ENCODE data around the gene CPE. TPM values are rescaled to one million over a fixed set of nuclear protein-coding genes. Genes with fewer than 3 reads are reported as not detected.

Gene CPE
- total RNA-seq, 2 experiments from 2014 or later = not detected

- Histone ChIP-seq H4K20me1 (ENCODE audit: insufficient read depth, low read length) (no peaks in the 10 kb centered on the region), H2AFZ (ENCODE audit: low read length) (no peak overlapping the region), H3K79me2 (ENCODE audit: insufficient read depth, low read depth, low read length) (no peaks in the 10 kb centered on the region), H3K27ac (ENCODE audit: low read depth, low read length, poor library complexity, severe bottlenecking) (no peak overlapping the region), H3K4me3 (ENCODE audit: low read depth, low read length, poor library complexity, severe bottlenecking) (no peak overlapping the region), H3K36me3 (ENCODE audit: insufficient read depth, low read length) (no peaks in the 10 kb centered on the region), H3K9me2 (ENCODE audit: insufficient read depth, low read length) (no peaks in the 10 kb centered on the region), H3K9me3 (ENCODE audit: low read length) (no peaks in the 10 kb centered on the region), H3K4me1 (ENCODE audit: insufficient read depth, low read length, poor library complexity, severe bottlenecking) (no peaks in the 10 kb centered on the region), H3K4me2 (ENCODE audit: low read length) (no peak overlapping the region)
- DNase-seq (ENCODE audit: low spot score) = no peak
- POLR2A ChIA-PET = interaction anchor here (0.5 to 1.6 kb wide), 4 partner anchors 10 to 653 kb away, joined by 3 read pairs; no protein-coding TSS in a partner anchor
- intact Hi-C loops (cut with micrococcal nuclease; ENCODE audit: unreplicated experiment) = no loop called here
- BruUV-seq (replicated peaks) = no TSS peak
- no peak for TF ChIP-seq EZH2phosphoT487 (IDR thresholded peaks at IDR 0.05; ENCODE audit: borderline replicate concordance, low read depth, low read length)
- no peak for TF ChIP-seq CTCF (conservative IDR thresholded peaks at IDR 0.05; ENCODE audit: low read length)
- CTCF ChIA-PET (ENCODE audit: unreplicated experiment) = no interaction called here
Observed at GRCh38 chr4:165454426-165454825, 75.6 kb downstream of the CPE start.

- H3K27ac ChIP-seq (ENCODE audit: low read depth, low read length, poor library complexity, severe bottlenecking) = no peak overlapping the region
- no peaks in the 10 kb centered on the region for H3K9me3 ChIP-seq (ENCODE audit: low read length)
- H3K4me2 ChIP-seq (ENCODE audit: low read length) = no peak overlapping the region
- no peak overlapping the region for H3K4me3 ChIP-seq (ENCODE audit: low read depth, low read length, poor library complexity, severe bottlenecking)
- no peak for TF ChIP-seq CTCF (conservative IDR thresholded peaks at IDR 0.05; ENCODE audit: low read length)
- TF ChIP-seq EZH2phosphoT487 (IDR thresholded peaks at IDR 0.05; ENCODE audit: borderline replicate concordance, low read depth, low read length) = no peak
- no peak for DNase-seq (ENCODE audit: low spot score)
- no peaks in the 10 kb centered on the region for H3K36me3 ChIP-seq (ENCODE audit: insufficient read depth, low read length)
- H4K20me1 ChIP-seq (ENCODE audit: insufficient read depth, low read length) = no peaks in the 10 kb centered on the region
- ChIA-PET CTCF (ENCODE audit: unreplicated experiment) (no interaction called here), POLR2A (no interaction called here)
- H3K4me1 ChIP-seq (ENCODE audit: insufficient read depth, low read length, poor library complexity, severe bottlenecking) = no peaks in the 10 kb centered on the region
- no peak overlapping the region for H2AFZ ChIP-seq (ENCODE audit: low read length)
- no TSS peak for BruUV-seq (replicated peaks)
- H3K9me2 ChIP-seq (ENCODE audit: insufficient read depth, low read length) = no peaks in the 10 kb centered on the region
- H3K79me2 ChIP-seq (ENCODE audit: insufficient read depth, low read depth, low read length) = no peaks in the 10 kb centered on the region
- intact Hi-C loops (cut with micrococcal nuclease; ENCODE audit: unreplicated experiment) = no loop called here
Observed at GRCh38 chr4:165457793-165458192, 79.0 kb downstream of the CPE start.

- H3K4me2 ChIP-seq (ENCODE audit: low read length) = no peak overlapping the region
- DNase-seq (ENCODE audit: low spot score) = no peak
- no peaks in the 10 kb centered on the region for H3K36me3 ChIP-seq (ENCODE audit: insufficient read depth, low read length)
- ChIA-PET POLR2A (interaction anchor here (1.1 kb wide), 2 partner anchors 10 to 13 kb away, joined by 3 read pairs; no protein-coding TSS in a partner anchor), CTCF (ENCODE audit: unreplicated experiment) (no interaction called here)
- H3K4me3 ChIP-seq (ENCODE audit: low read depth, low read length, poor library complexity, severe bottlenecking) = no peak overlapping the region
- H2AFZ ChIP-seq (ENCODE audit: low read length) = no peak overlapping the region
- H4K20me1 ChIP-seq (ENCODE audit: insufficient read depth, low read length) = no peaks in the 10 kb centered on the region
- H3K9me3 ChIP-seq (ENCODE audit: low read length) = no peaks in the 10 kb centered on the region
- H3K79me2 ChIP-seq (ENCODE audit: insufficient read depth, low read depth, low read length) = no peaks in the 10 kb centered on the region
- no peaks in the 10 kb centered on the region for H3K9me2 ChIP-seq (ENCODE audit: insufficient read depth, low read length)
- TF ChIP-seq CTCF (conservative IDR thresholded peaks at IDR 0.05; ENCODE audit: low read length) (no peak), EZH2phosphoT487 (IDR thresholded peaks at IDR 0.05; ENCODE audit: borderline replicate concordance, low read depth, low read length) (no peak)
- no peaks in the 10 kb centered on the region for H3K4me1 ChIP-seq (ENCODE audit: insufficient read depth, low read length, poor library complexity, severe bottlenecking)
- intact Hi-C loops (cut with micrococcal nuclease; ENCODE audit: unreplicated experiment) = no loop called here
- H3K27ac ChIP-seq (ENCODE audit: low read depth, low read length, poor library complexity, severe bottlenecking) = no peak overlapping the region
- no TSS peak for BruUV-seq (replicated peaks)
Observed at GRCh38 chr4:165458471-165458870, 79.7 kb downstream of the CPE start.
